Ascending aorta (tissue), 2 donors: ENCODE measurements around the gene ASIC4. TPM values are rescaled to one million over a fixed set of nuclear protein-coding genes. Genes with fewer than 3 reads are reported as not detected.
A peak's percentile ranks its signal among the peaks of the same experiment; 100 is the strongest.

Experiments
- DNase-seq, 2 donors: peaks; one replicate each; pipeline ENCODE4 v3.0.0-alpha.2; 2019; ENCODE audit warnings: low spot score in 2 of 2
- H3K27ac ChIP-seq, 2 donors: fragments of 200-600 bp; sonication (generic); one replicate each; pipeline ENCODE4 v1.5.1; 2016 to 2017; ENCODE audit warnings: mild to moderate bottlenecking in 1 of 2
- H3K27me3 ChIP-seq: fragments of 200-600 bp; sonication (generic); one replicate; pipeline ENCODE4 v1.5.1; 2017
- H3K36me3 ChIP-seq, 2 donors: fragments of 200-600 bp; sonication (generic); one replicate each; pipeline ENCODE4 v1.5.1; 2016
- H3K4me1 ChIP-seq, 2 donors: fragments of 200-600 bp; sonication (generic); one replicate each; pipeline ENCODE4 v1.5.1; 2016 to 2017; ENCODE audit warnings: mild to moderate bottlenecking in 1 of 2
- H3K4me3 ChIP-seq, 2 donors: fragments of 200-600 bp; sonication (generic); one replicate each; pipeline ENCODE4 v1.5.1; 2016 to 2017; ENCODE audit warnings: mild to moderate bottlenecking in 1 of 2
- H3K9me3 ChIP-seq, 2 donors: fragments of 200-600 bp; sonication (generic); one replicate each; pipeline ENCODE4 v1.5.1; 2016
- CTCF ChIP-seq, 3 experiments: fragments of 200-600 bp in 2 of 3; fragments of 450-650 bp in 1 of 3; sonication (generic) in 2 of 3; IDR thresholded peaks; one replicate each; pipeline ENCODE4 v1.5.1; 2016 to 2019; ENCODE audit warnings: antibody characterized with exemption in 3 of 3, mild to moderate bottlenecking in 1 of 3, moderate library complexity in 1 of 3
- intact Hi-C: fragments of 100-400 bp; cut with DNase I; formaldehyde crosslinking; loops from one replicate; pipeline ENCODE4 v1.15.1; 2023
- total RNA-seq: library from RNA; depleted of rRNA; stranded (reverse); fragments of >200 nt; gene quantifications from one replicate; pipeline ENCODE4 v1.1.0, GENCODE V29; 2016

The ASIC4 gene
- total RNA-seq, 1 donor from 2014 or later: not detected

DNA sequence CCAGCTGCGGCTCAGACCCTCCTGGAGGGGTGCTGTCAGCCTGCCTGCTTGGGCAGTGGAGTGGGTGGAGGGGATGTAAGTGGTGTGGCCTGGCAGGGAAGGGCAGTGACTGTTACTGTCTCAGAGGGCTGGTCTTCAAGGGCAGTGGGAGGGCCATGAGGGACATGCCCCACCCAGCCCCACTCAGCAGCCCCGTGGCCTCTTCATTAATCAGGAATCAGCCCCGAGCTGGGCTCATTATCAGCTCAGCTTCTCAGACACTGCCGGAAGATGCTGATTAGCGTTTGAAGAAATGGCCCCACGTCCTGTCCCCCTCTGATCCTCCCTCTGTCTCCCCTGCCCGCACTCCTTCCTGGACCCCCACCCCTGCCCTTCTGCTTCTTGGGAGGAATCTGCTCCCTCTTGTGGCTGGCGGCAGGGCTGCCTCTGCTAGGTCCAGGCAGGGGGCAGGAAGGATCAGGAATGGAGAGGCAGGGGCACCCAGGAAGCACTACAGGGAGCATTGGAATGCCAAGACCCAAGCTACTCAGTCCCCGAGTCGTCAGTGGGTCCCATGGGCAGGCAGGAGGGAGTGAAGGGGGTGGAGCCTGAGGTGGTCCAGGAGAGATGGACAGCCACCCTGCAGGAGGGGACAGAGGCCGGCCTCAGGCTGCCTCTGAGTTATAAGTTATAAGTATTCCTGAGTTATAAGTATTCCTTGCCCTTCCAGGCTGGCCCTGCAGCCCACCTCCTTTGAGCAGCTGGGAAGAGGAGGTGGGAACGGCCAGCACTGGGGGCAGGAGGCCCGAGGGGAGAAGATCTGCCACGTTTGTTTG lies 7.0 kb downstream of the ASIC4 start:
- peaks cover 4 to 14% of the 10 kb centered on the region in 2 donors for H3K4me1 ChIP-seq
- no peak for DNase-seq
- peak overlapping the region in 1 of 2 donors; percentile 56 for H3K27ac ChIP-seq
- H3K4me3 ChIP-seq: no peak overlapping the region
- no peaks in the 10 kb centered on the region for H3K36me3 ChIP-seq
- peak; percentile 47 to 77 (median 70) for TF ChIP-seq CTCF (IDR thresholded peaks at IDR 0.05)
- intact Hi-C loops: no loop called here
- no peaks in the 10 kb centered on the region for H3K9me3 ChIP-seq
- no peaks in the 10 kb centered on the region for H3K27me3 ChIP-seq

GRCh38 chr2:219522111-219523030 lies 8.1 kb downstream of the ASIC4 start:
- no peaks in the 10 kb centered on the region for H3K27me3 ChIP-seq
- H3K4me3 ChIP-seq: peak overlapping the region; percentile 46 to 63
- intact Hi-C loops: no loop called here
- no peaks in the 10 kb centered on the region for H3K36me3 ChIP-seq
- H3K27ac ChIP-seq: peak overlapping the region; percentile 0 to 56
- H3K9me3 ChIP-seq: no peaks in the 10 kb centered on the region
- peak in 1 of 3 experiments; percentile 8 for TF ChIP-seq CTCF (IDR thresholded peaks at IDR 0.05)
- H3K4me1 ChIP-seq: peaks cover 4 to 14% of the 10 kb centered on the region in 2 donors
- no peak for DNase-seq

DNA sequence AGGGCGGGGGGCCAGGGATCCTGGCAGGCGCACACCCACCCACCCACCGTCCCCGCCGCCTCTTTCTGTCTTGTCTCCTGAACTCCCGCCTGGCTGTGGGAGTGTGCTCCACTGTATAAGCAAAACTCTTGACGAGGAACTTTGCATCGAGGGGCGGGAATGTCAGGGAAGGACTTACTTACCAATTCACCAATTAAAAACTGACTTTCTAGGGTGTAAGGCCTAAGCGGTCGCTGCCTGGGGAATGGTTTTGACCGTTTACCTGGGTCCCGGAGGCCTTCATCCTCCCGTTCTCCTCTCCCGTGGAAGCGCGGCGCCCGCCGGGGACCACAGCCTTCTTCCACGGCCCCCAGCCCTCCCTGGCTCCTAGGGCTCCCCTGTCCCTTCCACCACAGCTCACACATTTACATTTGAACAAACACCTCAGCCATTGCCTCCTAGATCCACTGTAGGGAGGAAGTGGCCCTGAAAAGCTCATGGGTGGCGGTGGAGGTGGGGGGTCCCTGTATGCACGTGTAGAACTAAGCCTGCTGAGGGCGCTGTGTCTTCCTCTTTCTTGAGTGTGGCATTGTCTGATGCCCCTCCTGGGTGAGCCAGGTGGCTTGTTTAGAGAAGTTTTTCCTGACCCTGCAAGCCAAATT lies 8.9 kb downstream of the ASIC4 start:
- peak overlapping the region; percentile 46 to 63 for H3K4me3 ChIP-seq
- H3K4me1 ChIP-seq: peaks cover 4 to 14% of the 10 kb centered on the region in 2 donors
- intact Hi-C loops: no loop called here
- DNase-seq: no peak
- no peak for TF ChIP-seq CTCF (IDR thresholded peaks at IDR 0.05)
- H3K9me3 ChIP-seq: no peaks in the 10 kb centered on the region
- no peaks in the 10 kb centered on the region for H3K27me3 ChIP-seq
- H3K36me3 ChIP-seq: no peaks in the 10 kb centered on the region
- no peak overlapping the region for H3K27ac ChIP-seq

GRCh38 chr2:219524817-219525216 lies 10.5 kb downstream of the ASIC4 start:
- Histone ChIP-seq H3K4me1 (peaks cover 4 to 14% of the 10 kb centered on the region in 2 donors), H3K27ac (no peak overlapping the region), H3K27me3 (no peaks in the 10 kb centered on the region), H3K4me3 (no peak overlapping the region), H3K36me3 (no peaks in the 10 kb centered on the region), H3K9me3 (no peaks in the 10 kb centered on the region)
- no peak for DNase-seq
- intact Hi-C loops: loop anchor here (5.0 kb wide), 1 partner anchor 48 kb away; no protein-coding TSS in a partner anchor
- no peak for TF ChIP-seq CTCF (IDR thresholded peaks at IDR 0.05)

DNA sequence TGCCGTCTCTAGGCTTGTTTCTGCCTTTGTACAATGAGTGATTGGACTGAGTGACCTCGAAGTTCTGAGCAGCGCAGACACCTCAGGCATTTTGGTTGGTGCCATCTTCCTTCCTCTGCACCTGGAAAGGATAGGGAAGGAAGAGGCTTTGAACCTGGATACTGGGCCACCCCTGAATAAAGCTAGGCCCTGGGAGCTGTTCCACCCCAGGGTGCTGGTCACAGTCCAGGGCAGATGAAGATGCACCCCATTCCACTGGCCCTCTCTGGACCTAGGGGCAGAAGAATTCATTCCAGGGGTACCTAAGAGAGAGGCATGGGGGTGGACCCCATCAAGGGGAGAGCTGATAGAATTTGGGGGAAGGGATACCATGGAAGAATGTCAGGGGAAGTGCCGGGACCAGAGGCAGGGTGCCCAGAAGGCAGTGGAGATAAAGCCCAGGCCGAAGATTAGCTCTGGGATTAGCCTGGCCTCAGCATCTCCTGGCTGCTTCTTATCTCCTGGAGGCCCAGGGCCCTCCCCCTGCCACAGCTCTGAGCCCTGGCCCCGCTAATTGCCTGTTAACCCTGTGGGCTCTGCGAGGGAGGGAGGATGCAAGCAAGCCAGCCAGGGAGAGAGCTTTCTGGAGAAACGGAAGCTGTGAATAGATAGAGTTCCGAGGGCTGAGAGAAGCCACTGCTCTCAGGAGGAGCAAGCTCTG lies 11.4 kb downstream of the ASIC4 start:
- H3K27me3 ChIP-seq: no peaks in the 10 kb centered on the region
- no peaks in the 10 kb centered on the region for H3K36me3 ChIP-seq
- H3K4me3 ChIP-seq: no peak overlapping the region
- no peak overlapping the region for H3K27ac ChIP-seq
- no peak for DNase-seq
- TF ChIP-seq CTCF (IDR thresholded peaks at IDR 0.05): no peak
- H3K4me1 ChIP-seq: peaks cover 4 to 14% of the 10 kb centered on the region in 2 donors
- intact Hi-C loops: loop anchor here (5.0 kb wide), 1 partner anchor 48 kb away; no protein-coding TSS in a partner anchor
- no peaks in the 10 kb centered on the region for H3K9me3 ChIP-seq
